Measurements from ENCODE around the gene TP53BP1. TPM values are rescaled to one million over a fixed set of nuclear protein-coding genes. Genes with fewer than 3 reads are reported as not detected.

TP53BP1 gene
- total RNA-seq, 1 donor from 2014 or later, result 34.6 TPM

- intact Hi-C loops (cut with DNase I), result no loop called here
- Histone ChIP-seq H3K36me3 (peaks cover 6 to 27% of the 10 kb centered on the region in 2 donors), H3K9me3 (no peaks in the 10 kb centered on the region), H3K27me3 (no peaks in the 10 kb centered on the region), H3K4me1 (no peaks in the 10 kb centered on the region), H3K27ac (no peak overlapping the region), H3K4me3 (no peak overlapping the region)
- DNase-seq (ENCODE audit: low spot score in 2 of 2), result no peak
- TF ChIP-seq, protein P1, sequence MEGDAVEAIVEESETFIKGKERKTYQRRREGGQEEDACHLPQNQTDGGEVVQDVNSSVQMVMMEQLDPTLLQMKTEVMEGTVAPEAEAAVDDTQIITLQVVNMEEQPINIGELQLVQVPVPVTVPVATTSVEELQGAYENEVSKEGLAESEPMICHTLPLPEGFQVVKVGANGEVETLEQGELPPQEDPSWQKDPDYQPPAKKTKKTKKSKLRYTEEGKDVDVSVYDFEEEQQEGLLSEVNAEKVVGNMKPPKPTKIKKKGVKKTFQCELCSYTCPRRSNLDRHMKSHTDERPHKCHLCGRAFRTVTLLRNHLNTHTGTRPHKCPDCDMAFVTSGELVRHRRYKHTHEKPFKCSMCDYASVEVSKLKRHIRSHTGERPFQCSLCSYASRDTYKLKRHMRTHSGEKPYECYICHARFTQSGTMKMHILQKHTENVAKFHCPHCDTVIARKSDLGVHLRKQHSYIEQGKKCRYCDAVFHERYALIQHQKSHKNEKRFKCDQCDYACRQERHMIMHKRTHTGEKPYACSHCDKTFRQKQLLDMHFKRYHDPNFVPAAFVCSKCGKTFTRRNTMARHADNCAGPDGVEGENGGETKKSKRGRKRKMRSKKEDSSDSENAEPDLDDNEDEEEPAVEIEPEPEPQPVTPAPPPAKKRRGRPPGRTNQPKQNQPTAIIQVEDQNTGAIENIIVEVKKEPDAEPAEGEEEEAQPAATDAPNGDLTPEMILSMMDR (IDR thresholded peaks at IDR 0.05), result no peak
These were observed 43.0 kb downstream of the TP53BP1 start for GRCh38 chr15:43449981-43450380.

DNA sequence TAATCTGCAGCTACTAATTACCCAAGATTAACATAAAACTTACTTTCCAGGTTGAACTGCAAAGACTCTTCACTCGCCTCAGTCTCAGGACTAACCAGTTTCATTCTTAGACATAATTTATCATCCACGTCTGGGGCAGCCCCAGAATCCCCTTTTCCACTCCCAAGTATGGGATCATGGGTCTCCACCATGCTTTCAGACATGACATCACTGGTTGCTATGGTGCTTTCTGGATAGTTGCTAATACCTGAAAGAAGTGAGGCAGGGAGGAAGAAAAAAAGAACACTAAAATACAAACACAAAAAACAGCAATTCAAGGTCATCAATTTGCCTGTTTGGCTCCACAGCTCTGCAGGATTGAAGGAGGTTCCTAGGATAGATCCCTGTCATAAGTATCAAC is 46.6 kb downstream of the TP53BP1 start:
- H3K4me3 ChIP-seq, result no peak overlapping the region
- peaks cover 6 to 10% of the 10 kb centered on the region in 2 donors for H3K36me3 ChIP-seq
- H3K27ac ChIP-seq, result no peak overlapping the region
- no peaks in the 10 kb centered on the region for H3K9me3 ChIP-seq
- TF ChIP-seq, protein P1 (IDR thresholded peaks at IDR 0.05), result no peak
- intact Hi-C loops (cut with DNase I), result no loop called here
- no peak for DNase-seq (ENCODE audit: low spot score in 2 of 2)
- peaks cover 0 to 5% of the 10 kb centered on the region in 2 donors for H3K4me1 ChIP-seq
- no peaks in the 10 kb centered on the region for H3K27me3 ChIP-seq

GRCh38 chr15:43441316-43441715 is 51.6 kb downstream of the TP53BP1 start:
- H3K27me3 ChIP-seq, result no peaks in the 10 kb centered on the region
- TF ChIP-seq, protein P1 (IDR thresholded peaks at IDR 0.05), result no peak
- peaks cover 17 to 26% of the 10 kb centered on the region in 2 donors for H3K36me3 ChIP-seq
- no peak overlapping the region for H3K4me3 ChIP-seq
- peak overlapping the region; percentile 48 to 56 for H3K27ac ChIP-seq
- DNase-seq (ENCODE audit: low spot score in 2 of 2), result no peak
- H3K4me1 ChIP-seq, result peaks cover 0 to 9% of the 10 kb centered on the region in 2 donors
- intact Hi-C loops (cut with DNase I), result loop anchor here (2.0 kb wide), 1 partner anchor 69 kb away; no protein-coding TSS in a partner anchor
- no peaks in the 10 kb centered on the region for H3K9me3 ChIP-seq

DNA sequence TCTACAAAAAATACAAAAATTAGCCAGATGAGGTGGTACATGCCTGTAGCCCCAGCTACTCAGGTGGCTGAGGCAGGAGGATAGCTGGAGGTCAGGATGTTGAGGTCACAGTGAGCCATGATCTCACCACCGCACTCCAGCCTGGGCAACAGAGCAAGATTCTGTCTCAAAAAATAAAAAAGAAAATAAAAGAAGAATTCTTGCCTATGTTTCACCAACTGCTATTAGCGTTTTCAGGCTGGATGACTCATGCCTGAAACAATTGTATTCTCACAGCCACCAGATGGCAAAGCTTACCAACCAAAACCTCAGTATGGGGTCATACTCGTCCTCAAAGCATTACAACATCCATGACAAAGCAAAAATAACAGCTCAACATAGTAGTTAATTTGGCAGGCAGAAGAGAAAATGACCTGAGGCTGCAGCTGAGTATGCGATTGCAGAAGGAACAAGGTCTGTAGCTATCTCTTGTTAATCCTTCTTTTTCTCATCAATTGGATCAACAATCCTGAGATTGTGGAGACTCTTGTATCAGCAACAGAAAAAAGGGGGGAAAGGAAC is 52.2 kb downstream of the TP53BP1 start:
- no peaks in the 10 kb centered on the region for H3K9me3 ChIP-seq
- H3K4me1 ChIP-seq, result peaks cover 0 to 9% of the 10 kb centered on the region in 2 donors
- peak overlapping the region; percentile 68 to 70 for H3K27ac ChIP-seq
- no peaks in the 10 kb centered on the region for H3K27me3 ChIP-seq
- H3K4me3 ChIP-seq, result no peak overlapping the region
- TF ChIP-seq, protein P1 (IDR thresholded peaks at IDR 0.05), result peak; percentile 40 to 65 (median 58)
- intact Hi-C loops (cut with DNase I), result loop anchor here (2.0 kb wide), 1 partner anchor 70 kb away; no protein-coding TSS in a partner anchor
- peak; percentile 11 to 76 for DNase-seq (ENCODE audit: low spot score in 2 of 2)
- peaks cover 17 to 28% of the 10 kb centered on the region in 2 donors for H3K36me3 ChIP-seq

GRCh38 chr15:43439268-43439667 is 53.7 kb downstream of the TP53BP1 start:
- H3K4me1 ChIP-seq, result peaks cover 0 to 9% of the 10 kb centered on the region in 2 donors
- H3K9me3 ChIP-seq, result no peaks in the 10 kb centered on the region
- intact Hi-C loops (cut with DNase I), result no loop called here
- no peak overlapping the region for H3K27ac ChIP-seq
- no peak for DNase-seq (ENCODE audit: low spot score in 2 of 2)
- peaks cover 17 to 24% of the 10 kb centered on the region in 2 donors for H3K36me3 ChIP-seq
- TF ChIP-seq, protein P1 (IDR thresholded peaks at IDR 0.05), result no peak
- H3K27me3 ChIP-seq, result no peaks in the 10 kb centered on the region
- no peak overlapping the region for H3K4me3 ChIP-seq
